Retina (tissue), 1 donor: ENCODE data around the gene NEU4.
"Not testable (repeated sequence)": the region's sequence is repeated elsewhere in the genome, so short reads cannot be mapped to it uniquely, and the experiment has no call there.

Experiments used
- DNase-seq: peaks from one replicate; pipeline ENCODE4 v3.0.0-alpha.2; 2016

NEU4 gene

DNA sequence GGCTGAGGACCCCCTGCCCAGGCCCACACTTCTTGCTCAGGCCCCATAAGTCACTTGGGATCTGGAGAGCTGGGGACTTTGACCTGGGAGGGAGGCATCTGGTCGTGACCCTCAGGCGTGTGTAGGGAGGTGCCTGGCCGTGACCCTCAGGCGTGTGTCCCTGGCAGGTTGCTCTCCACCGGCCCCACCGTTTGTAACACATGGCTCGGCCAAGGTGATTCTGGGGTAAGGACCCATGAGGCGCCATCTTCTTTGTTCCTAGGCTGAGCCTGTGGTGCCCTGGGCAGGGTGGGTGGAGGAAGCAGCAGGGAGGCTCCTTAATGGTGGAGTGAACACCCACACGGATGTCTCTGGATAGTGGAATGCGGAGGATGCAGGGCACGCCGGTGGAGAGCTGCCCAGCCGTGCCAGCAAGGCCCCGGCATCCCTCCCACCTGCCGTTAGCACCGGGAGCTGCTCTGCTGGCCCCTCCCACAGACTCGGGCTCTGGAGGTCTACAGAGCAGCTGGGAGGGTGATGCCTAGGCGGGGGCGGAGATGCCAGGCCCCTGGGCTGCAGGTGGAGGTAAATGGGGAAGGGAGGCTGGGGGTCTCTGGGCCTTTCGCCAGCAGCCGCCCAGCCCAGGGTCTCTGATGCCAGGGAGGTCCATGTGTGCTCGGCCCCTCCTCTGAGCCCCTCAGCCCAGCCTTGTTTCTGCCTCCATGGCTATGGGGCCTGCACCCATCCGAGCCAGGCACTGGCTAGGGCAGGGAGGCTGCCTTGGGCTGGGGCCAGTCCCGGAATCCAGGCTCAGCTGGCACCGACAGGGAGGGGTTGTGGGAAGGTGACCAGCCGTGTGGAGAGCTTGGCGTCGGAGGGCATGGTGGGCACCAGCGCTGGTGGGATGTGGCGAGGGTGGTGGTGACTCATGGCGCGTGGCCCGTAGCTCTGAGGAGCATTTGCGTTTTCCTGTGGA is 33.5 kb upstream of the NEU4 start:
- no peak for DNase-seq

GRCh38 chr2:241776336-241777169 is 32.4 kb upstream of the NEU4 start, which contains the start of gene GAL3ST2:
TSS of gene GAL3ST2 (plus strand) at chr2:241776822. CDS start at chr2:241776956, 134 bp downstream.
- no peak for DNase-seq

- no peak for DNase-seq
Measured at GRCh38 chr2:241777170-241777685, 31.8 kb upstream of the NEU4 start.

DNA sequence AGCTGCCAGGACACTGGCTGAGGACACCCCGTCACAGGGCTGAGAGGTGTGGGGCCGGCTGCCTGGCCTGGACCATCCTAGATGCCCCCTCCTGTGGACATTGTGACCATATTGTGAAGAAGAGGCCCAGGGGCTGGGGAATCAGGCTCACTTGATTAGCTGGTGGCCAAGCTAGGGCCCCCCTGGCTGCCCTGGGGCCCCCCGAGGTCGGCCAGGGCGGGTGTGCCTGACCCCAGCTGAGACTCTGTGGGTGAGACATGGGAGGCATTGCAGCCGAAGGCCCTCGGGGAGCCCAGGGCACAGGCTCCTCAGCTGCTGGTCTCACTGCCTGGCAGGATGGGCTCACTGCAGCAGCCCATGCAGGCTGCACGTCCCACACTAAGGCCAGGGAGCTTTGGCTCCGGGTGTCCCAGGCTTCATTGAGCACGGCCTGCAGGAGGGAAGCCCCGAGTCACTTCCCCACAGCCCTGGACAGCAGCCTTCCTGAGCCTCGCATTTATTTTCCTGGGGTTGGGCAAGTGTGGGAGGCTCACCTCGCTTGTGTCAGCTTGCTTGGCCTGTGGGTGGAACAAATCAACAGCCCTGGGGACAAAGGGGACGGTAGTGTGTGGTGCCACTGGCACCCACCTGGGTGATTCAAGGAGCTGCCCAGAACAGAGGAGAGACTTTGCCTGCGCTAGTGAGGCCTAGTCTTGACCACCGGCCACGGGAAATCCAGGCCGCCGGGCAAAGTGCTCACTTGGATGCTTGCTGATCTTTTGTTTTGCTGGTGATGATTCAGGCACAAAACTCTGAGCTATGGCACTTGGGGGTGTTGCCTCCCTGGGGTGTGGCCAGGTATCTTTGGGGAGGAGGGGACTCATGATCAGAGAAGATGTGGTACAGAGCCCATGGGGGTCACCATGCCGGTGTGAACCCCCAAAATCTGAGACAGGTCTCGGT is 31.0 kb upstream of the NEU4 start:
- DNase-seq: no peak

DNA sequence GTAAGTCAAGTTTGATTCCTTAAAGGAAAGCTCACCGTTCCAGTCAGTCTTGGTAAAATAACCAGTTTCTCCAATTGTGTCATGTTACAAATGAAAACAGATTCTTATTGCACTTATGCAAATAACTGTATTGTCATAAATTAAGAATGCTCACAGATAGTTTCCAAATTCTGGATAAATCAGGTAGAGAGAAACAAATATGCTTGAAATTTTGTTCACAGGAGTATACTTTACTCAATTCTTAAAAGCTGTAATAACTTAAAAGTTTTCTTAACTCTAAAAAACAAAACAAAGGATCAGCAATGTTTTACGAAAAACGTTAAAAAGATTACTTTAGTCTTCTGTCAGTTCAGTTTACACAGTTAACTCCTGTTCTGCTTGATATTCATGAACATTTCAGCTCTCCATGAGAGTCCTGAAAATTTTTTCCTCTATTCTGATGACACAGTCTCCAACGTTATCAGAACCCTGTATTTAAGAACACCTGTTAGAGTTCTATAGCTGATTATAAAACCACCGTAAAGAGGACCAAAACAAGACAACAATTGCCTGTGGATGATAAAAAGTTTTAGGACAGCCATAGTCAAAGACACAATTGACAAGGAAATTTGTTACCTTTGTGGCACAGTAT is 27.9 kb upstream of the NEU4 start:
- DNase-seq: no peak

- not testable (repeated sequence) for DNase-seq
Measured at GRCh38 chr2:241782053-241782452, 26.9 kb upstream of the NEU4 start.

- no peak for DNase-seq
Measured at GRCh38 chr2:241788135-241788534, 20.9 kb upstream of the NEU4 start.

- no peak for DNase-seq
Measured at GRCh38 chr2:241788572-241788971, 20.4 kb upstream of the NEU4 start.

DNA sequence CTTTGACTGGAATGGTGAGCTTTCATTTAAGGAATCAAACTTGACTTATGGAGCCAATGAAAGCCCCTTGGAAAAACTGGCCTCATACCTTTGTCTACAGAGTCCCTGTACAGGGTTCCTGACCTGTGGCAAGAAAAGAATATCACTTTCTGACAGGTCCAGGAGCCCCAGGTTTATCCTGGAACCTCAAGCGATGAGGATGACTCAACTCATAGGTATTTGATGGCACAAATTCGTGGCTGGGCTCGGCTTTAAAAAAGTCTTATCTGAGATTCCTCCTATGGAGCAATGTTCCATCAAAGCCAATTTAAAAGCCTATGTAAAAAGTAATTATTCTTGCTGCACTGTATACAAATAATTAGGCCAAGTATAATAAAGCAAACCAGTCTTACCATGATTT is 17.6 kb upstream of the NEU4 start:
- DNase-seq: not testable (repeated sequence)

DNA sequence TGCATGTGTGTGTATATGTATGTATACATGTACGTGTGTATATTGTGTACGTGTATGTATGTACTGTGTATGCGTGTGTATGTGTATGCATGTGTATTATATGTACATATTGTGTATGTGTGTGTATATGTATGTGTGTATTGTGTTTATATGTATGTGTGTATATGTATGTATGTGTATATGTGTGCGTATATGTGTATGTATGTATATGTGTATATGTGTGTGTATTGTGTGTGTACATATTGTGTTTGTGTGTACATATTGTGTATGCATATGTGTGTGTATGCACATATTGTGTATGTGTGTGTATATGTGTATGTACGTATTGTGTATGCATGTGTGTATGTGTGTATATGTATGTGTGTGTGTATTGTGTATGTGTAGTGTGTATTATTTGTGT is 15.6 kb upstream of the NEU4 start:
- DNase-seq: no peak

DNA sequence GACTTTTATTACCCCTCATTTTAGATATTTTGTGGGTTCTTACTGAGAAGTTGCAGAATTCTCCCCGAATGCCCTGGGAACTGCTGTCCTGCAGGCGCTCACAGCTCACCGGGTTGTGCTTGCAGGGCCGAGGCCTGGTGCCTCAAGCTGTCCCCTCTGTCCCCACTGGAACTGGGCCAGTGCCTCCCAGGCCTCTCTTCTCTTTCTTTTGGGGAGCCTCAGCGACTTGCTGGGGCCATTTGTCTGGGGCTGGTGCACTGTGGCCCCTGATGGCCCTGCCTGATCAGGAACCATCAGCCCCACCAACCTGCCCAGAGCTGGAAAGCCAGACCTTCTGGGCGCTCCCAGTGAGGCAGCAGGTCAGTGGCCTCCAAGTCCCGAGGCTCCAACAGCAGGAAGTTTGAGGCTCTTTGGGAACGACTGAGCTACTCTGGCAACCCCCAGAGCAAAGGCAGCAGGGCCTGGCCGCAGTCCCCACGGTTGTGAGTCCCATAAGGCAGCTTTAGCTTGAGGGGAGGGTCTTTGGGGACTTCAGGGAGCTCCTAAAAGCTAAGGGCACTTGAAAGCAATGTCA is 14.7 kb upstream of the NEU4 start:
- DNase-seq: no peak

DNA sequence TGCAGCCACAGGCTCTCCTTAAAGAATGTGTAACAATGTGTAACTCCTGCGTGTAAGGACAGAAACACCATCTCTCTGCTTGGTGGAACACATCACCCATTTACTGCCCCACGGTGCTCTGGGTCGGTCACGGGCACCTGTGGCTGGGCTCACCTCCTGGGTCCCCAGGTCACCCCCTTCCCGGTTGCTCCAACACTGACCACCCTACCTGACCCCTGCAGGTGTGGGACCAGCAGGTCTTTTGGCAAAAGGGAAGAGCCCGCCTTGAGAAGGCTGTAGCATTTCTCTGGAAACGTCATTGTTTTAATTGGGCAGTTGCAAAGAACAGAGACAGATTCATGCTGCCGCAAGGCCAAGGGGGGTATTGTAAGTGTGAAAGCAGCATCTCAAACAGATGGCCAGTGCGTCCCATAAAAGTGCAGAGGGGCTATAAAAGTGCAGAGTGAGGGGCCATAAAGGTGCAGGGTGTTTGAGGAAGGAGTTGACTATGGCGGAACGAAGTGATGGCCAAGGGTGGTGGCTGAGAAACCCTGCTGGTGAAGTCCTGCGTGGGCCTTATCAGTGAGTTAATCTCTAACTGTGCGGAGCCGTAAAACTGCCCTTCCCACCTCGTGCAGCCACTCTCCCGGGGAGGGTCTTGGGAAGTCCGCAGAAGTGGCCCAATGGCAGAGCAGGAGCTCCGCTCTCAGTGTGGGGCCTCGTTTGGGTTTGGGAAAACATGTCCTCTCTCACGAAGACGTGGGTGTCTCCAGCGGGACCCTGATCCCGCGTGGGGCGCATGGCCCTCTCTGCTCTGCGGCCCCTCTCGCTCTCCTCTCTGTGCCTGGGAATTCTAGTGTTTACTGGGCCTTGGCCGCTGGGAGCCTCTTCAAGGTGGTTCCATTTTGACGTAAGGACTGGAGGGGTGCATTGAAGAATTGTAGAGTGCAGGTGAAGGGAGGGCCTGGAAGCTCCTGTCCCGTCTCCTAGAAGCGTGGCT is 13.7 kb upstream of the NEU4 start:
- no peak for DNase-seq

GRCh38 chr2:241796209-241796608 is 12.8 kb upstream of the NEU4 start:
- DNase-seq: no peak

DNA sequence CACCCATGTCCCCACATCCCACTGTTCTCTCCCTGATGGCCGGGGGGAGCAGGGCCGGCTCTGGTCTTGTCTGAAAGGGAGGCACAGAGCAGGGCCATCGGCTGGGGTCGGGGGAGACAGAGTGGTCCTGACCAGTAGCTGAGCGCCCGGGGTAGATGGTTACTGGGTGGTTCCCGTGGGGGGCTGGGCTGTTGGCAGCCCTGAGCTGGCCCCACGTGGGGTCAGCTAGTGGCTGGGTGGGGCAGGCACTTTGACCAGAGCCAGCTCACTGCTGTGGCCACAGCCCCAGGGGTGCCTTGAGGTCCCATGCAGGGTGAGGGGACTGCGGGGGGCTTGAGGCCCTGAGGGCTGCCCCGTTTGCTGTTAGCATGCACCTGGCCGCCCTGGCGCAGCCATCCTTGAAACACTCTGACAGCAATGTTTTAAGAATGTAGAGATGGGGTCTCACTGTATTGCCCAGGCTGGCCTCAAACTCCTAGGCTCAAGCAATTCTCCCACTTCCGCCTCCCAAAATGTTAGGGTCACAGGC is 12.3 kb upstream of the NEU4 start:
- DNase-seq: no peak

DNA sequence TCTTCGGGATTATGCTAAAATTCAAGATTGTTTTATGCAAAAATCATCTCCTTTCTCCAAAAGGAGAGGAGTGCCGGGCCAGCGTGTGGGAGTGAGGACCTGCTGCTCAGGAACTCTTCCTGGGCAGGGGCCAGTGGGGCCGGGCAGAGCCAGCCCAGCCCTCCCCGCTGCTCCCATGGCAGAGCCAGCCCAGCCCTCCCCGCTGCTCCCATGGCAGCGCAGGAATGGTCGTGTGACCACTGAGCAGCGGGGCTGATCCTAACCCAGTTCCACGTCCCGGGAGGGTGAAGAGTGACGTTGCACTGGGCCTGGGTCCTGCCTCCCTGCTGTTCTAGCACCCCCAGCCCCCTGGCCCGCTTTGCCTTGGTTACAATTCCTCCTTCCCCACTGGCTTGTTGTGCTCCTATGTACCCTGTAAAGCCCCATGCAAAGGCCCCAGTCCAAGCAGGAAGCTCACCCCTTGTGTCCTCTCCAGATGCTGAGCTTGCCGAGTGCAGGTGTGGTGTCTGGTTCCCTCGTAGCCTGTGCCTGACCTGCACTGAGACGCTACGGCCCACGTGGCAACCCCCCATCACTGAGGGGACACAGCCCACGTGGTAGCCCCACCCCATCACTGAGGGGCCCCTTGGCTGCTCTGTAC is 11.4 kb upstream of the NEU4 start:
- no peak for DNase-seq

GRCh38 chr2:241798081-241798630 is 10.8 kb upstream of the NEU4 start:
- no peak for DNase-seq

GRCh38 chr2:241798631-241799521 is 10.1 kb upstream of the NEU4 start:
- DNase-seq: no peak
